ENCODE measurements around the gene CNGA3.

The CNGA3 gene

GRCh38 chr2:98436734-98437133 lies 90.5 kb downstream of the CNGA3 start:
- no peak for DNase-seq
- Mint-ChIP-seq H3K27me3 (ENCODE audit: low read depth, poor library complexity) (no peaks in the 10 kb centered on the region), H3K9me3 (peaks cover 71% of the 10 kb centered on the region), H3K27ac (no peak overlapping the region), H3K4me3 (no peak overlapping the region), H3K4me1 (no peaks in the 10 kb centered on the region), H3K36me3 (ENCODE audit: low read depth) (no peaks in the 10 kb centered on the region)
- TF ChIP-seq, protein P1, sequence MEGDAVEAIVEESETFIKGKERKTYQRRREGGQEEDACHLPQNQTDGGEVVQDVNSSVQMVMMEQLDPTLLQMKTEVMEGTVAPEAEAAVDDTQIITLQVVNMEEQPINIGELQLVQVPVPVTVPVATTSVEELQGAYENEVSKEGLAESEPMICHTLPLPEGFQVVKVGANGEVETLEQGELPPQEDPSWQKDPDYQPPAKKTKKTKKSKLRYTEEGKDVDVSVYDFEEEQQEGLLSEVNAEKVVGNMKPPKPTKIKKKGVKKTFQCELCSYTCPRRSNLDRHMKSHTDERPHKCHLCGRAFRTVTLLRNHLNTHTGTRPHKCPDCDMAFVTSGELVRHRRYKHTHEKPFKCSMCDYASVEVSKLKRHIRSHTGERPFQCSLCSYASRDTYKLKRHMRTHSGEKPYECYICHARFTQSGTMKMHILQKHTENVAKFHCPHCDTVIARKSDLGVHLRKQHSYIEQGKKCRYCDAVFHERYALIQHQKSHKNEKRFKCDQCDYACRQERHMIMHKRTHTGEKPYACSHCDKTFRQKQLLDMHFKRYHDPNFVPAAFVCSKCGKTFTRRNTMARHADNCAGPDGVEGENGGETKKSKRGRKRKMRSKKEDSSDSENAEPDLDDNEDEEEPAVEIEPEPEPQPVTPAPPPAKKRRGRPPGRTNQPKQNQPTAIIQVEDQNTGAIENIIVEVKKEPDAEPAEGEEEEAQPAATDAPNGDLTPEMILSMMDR (IDR thresholded peaks at IDR 0.05), result no peak

DNA sequence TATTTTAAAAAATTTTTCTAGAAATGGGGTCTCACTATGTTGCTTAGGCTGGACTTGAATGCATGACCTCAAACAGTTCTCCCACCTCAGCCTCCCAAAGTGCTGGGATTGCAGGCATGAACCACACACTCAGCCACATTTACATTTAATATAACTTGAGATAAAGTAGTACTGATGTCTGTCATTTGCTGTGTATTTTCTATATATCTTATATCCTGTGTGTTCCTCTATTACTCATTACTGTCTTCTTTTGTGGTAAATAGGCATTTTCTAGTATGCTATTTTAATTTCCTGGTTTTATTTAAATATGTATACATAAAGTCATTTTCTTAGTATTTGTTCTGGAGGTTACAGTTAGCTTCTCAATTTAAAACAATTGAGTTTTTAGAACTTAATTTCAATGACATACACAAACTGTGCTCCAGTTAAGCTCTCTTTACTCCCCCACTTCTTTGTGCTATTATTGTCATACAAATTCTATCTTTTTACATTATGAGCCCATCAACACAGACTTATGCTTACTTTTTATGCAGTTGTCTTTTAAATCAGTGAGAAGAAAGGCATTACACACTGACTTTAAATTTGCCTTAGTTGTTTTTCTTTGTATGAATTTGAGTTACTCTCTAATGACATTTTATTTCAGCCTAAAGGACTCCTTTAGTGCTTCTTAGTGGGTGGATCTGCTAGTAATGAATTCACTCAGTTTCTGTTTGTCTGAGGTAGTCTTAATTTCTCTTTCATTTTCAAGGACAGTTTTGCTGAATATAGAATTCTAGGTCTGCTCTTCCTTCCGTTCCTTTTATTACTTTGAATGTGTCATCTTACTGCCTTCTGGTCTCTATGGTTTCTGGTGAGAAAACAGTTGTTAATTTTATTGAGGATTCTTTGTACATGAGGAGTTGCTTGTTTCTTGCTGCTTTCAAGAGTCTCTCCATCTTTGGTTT lies 92.2 kb downstream of the CNGA3 start:
- H3K4me1 Mint-ChIP-seq, result peaks cover 6% of the 10 kb centered on the region
- H3K36me3 Mint-ChIP-seq (ENCODE audit: low read depth), result no peaks in the 10 kb centered on the region
- H3K4me3 Mint-ChIP-seq, result no peak overlapping the region
- no peak for DNase-seq
- H3K27ac Mint-ChIP-seq, result no peak overlapping the region
- no peaks in the 10 kb centered on the region for H3K27me3 Mint-ChIP-seq (ENCODE audit: low read depth, poor library complexity)
- peaks cover 59% of the 10 kb centered on the region for H3K9me3 Mint-ChIP-seq
- TF ChIP-seq, protein P1 (IDR thresholded peaks at IDR 0.05), result no peak

GRCh38 chr2:98441706-98442450 lies 95.6 kb downstream of the CNGA3 start:
- DNase-seq, result no peak
- H3K36me3 Mint-ChIP-seq (ENCODE audit: low read depth), result no peaks in the 10 kb centered on the region
- H3K27me3 Mint-ChIP-seq (ENCODE audit: low read depth, poor library complexity), result no peaks in the 10 kb centered on the region
- H3K4me1 Mint-ChIP-seq, result peaks cover 30% of the 10 kb centered on the region
- H3K9me3 Mint-ChIP-seq, result peaks cover 31% of the 10 kb centered on the region
- no peak overlapping the region for H3K27ac Mint-ChIP-seq
- H3K4me3 Mint-ChIP-seq, result no peak overlapping the region
- TF ChIP-seq, protein P1 (IDR thresholded peaks at IDR 0.05), result no peak

- DNase-seq, result no peak
- TF ChIP-seq, protein P1 (IDR thresholded peaks at IDR 0.05), result no peak
- H3K4me3 Mint-ChIP-seq, result no peak overlapping the region
- H3K27me3 Mint-ChIP-seq (ENCODE audit: low read depth, poor library complexity), result no peaks in the 10 kb centered on the region
- no peaks in the 10 kb centered on the region for H3K36me3 Mint-ChIP-seq (ENCODE audit: low read depth)
- H3K4me1 Mint-ChIP-seq, result peaks cover 36% of the 10 kb centered on the region
- no peak overlapping the region for H3K27ac Mint-ChIP-seq
- H3K9me3 Mint-ChIP-seq, result peaks cover 26% of the 10 kb centered on the region
Measured at GRCh38 chr2:98442488-98442887, 96.2 kb downstream of the CNGA3 start.

DNA sequence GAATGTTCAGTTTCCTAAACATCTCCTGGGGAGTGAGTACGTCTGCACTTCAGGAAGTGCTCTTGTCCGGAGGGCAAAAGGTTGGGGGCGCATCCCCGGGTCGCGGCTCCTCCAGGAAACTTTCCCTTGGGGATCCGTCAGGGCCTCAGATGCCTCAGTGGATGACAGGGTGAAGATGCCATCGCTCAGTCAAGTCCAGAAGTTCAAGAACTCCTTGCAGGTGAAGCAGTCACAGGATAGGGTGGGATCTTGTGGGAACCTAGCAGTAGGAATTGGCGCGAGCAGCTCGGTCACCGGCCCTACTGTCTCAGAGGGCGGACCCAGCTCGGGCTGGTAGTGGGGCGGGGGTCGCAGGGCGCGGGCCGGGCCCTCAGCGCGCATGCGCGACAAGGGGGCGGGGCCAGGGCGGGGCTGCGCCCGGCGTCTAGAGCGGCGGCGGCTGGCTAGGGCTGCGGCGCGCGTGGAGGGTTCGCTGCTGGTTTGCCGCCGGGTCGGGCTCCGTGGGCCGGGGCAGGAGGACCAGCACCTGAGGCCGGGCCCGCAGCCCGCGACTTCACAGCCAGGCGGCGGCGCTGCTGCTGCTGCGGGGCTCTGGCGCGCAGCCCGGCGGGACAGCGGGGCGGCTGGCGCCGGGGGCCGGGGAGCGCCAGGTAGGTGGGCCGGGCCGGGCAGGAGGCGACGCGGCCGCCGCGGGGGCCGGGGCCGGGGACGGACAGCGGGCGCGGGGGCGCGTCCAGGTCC lies 98.3 kb downstream of the CNGA3 start, which contains the start of gene INPP4A:
Gene INPP4A, plus strand, starts transcription at position 423 of the 741 bp plus-strand sequence. CDS start 75,191 bp downstream, outside the sequence.
- Mint-ChIP-seq H3K27ac (peak within 1 kb of the TSS; percentile 96), H3K9me3 (peaks cover 14% of the 10 kb centered on the region), H3K4me3 (peak within 1 kb of the TSS; percentile 97), H3K36me3 (ENCODE audit: low read depth) (no peaks in the 10 kb centered on the region), H3K27me3 (ENCODE audit: low read depth, poor library complexity) (no peaks in the 10 kb centered on the region), H3K4me1 (peaks cover 49% of the 10 kb centered on the region)
- TF ChIP-seq, protein P1 (IDR thresholded peaks at IDR 0.05), result no peak
- DNase-seq, result peak; percentile 92
